Progenitor cell of endocrine pancreas (in vitro differentiated cells): Measurements from ENCODE around the gene TEDC1. TPM values are rescaled to one million over a fixed set of nuclear protein-coding genes. Genes with fewer than 3 reads are reported as not detected.

Experiments used
- DNase-seq: peaks from one replicate; pipeline ENCODE4 v3.0.0; 2021; ENCODE audit warnings: low spot score; ENCODE audit not compliant: unreplicated experiment
- H3K27ac Mint-ChIP-seq: 2 replicates; pipeline ENCODE4 v1.8.0; 2021; ENCODE audit warnings: mild to moderate bottlenecking, moderate library complexity, mixed read lengths
- H3K27me3 Mint-ChIP-seq: 2 replicates; pipeline ENCODE4 v1.8.0; 2021; ENCODE audit warnings: mixed read lengths
- H3K36me3 Mint-ChIP-seq: 2 replicates; pipeline ENCODE4 v1.8.0; 2022; ENCODE audit warnings: mixed read lengths; ENCODE audit not compliant: insufficient read depth
- H3K4me1 Mint-ChIP-seq: 2 replicates; pipeline ENCODE4 v1.8.0; 2021; ENCODE audit warnings: low read depth, mixed read lengths
- H3K4me3 Mint-ChIP-seq: 2 replicates; pipeline ENCODE4 v1.8.0; 2021; ENCODE audit warnings: low read depth, mild to moderate bottlenecking, moderate library complexity, mixed read lengths
- H3K9me3 Mint-ChIP-seq: 2 replicates; pipeline ENCODE4 v1.8.0; 2021; ENCODE audit warnings: low read depth, mixed read lengths
- total RNA-seq: library from RNA; stranded (reverse); gene quantifications from 2 replicates; pipeline ENCODE4 v1.2.1, GENCODE V29; 2021
- TF ChIP-seq, protein P1 (sequence below): fragments of 200-600 bp; sonication (generic); IDR thresholded peaks from one replicate; pipeline ENCODE4 v1.5.0; 2021; ENCODE audit warnings: antibody characterized with exemption, mild to moderate bottlenecking; ENCODE audit not compliant: unreplicated experiment

Gene TEDC1
- total RNA-seq, 1 donor from 2014 or later, result 20.5 TPM

GRCh38 chr14:105478398-105479251 lies 12.4 kb upstream of the TEDC1 start:
- H3K9me3 Mint-ChIP-seq, result no peaks in the 10 kb centered on the region
- DNase-seq, result no peak
- H3K36me3 Mint-ChIP-seq, result peaks cover 3% of the 10 kb centered on the region
- H3K4me1 Mint-ChIP-seq, result peaks cover 11% of the 10 kb centered on the region
- H3K4me3 Mint-ChIP-seq, result no peak overlapping the region
- H3K27ac Mint-ChIP-seq, result no peak overlapping the region
- TF ChIP-seq, protein P1, sequence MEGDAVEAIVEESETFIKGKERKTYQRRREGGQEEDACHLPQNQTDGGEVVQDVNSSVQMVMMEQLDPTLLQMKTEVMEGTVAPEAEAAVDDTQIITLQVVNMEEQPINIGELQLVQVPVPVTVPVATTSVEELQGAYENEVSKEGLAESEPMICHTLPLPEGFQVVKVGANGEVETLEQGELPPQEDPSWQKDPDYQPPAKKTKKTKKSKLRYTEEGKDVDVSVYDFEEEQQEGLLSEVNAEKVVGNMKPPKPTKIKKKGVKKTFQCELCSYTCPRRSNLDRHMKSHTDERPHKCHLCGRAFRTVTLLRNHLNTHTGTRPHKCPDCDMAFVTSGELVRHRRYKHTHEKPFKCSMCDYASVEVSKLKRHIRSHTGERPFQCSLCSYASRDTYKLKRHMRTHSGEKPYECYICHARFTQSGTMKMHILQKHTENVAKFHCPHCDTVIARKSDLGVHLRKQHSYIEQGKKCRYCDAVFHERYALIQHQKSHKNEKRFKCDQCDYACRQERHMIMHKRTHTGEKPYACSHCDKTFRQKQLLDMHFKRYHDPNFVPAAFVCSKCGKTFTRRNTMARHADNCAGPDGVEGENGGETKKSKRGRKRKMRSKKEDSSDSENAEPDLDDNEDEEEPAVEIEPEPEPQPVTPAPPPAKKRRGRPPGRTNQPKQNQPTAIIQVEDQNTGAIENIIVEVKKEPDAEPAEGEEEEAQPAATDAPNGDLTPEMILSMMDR, result no peak
- H3K27me3 Mint-ChIP-seq, result peaks cover 26% of the 10 kb centered on the region

GRCh38 chr14:105479431-105480158 lies 11.5 kb upstream of the TEDC1 start:
- Mint-ChIP-seq H3K9me3 (no peaks in the 10 kb centered on the region), H3K4me1 (peaks cover 11% of the 10 kb centered on the region), H3K27me3 (peaks cover 31% of the 10 kb centered on the region), H3K27ac (no peak overlapping the region), H3K4me3 (no peak overlapping the region), H3K36me3 (peaks cover 3% of the 10 kb centered on the region)
- TF ChIP-seq, protein P1, result no peak
- DNase-seq, result no peak

- Mint-ChIP-seq H3K4me1 (peaks cover 11% of the 10 kb centered on the region), H3K4me3 (no peak overlapping the region), H3K27me3 (peaks cover 32% of the 10 kb centered on the region), H3K27ac (no peak overlapping the region), H3K9me3 (no peaks in the 10 kb centered on the region), H3K36me3 (peaks cover 3% of the 10 kb centered on the region)
- TF ChIP-seq, protein P1, result no peak
- DNase-seq, result no peak
These were observed 10.8 kb upstream of the TEDC1 start for GRCh38 chr14:105480199-105480746.

- H3K27ac Mint-ChIP-seq, result no peak overlapping the region
- peaks cover 38% of the 10 kb centered on the region for H3K27me3 Mint-ChIP-seq
These were observed 9.9 kb upstream of the TEDC1 start for GRCh38 chr14:105480807-105481801.

More at GRCh38 chr14:105480807-105481801, 9.9 kb upstream of the TEDC1 start:
- Mint-ChIP-seq H3K4me3 (no peak overlapping the region), H3K9me3 (no peaks in the 10 kb centered on the region), H3K36me3 (peaks cover 3% of the 10 kb centered on the region), H3K4me1 (peaks cover 12% of the 10 kb centered on the region)
- TF ChIP-seq, protein P1, result peak; percentile 97
- DNase-seq, result peak; percentile 92
